ENCODE measurements around the gene OR2AE1.

Gene OR2AE1

DNA sequence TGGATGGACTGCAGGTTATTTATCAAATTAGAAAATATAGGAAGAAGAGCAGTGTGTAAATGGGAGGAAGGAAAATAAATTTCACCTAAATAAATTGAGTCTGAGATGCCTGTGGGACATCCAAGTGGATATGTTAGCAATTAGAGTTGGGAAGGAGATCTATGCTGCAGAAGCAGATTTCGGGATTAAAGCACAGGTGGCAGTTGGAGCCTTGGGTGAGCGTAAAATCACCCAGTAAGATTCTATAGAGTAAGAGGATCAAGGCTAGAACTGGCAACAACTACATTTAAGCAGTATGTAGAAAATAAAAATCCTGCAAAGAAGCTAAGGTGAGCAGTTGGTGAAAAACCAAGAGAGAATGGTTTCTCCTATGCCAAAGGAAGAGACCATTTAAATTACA is 34.1 kb upstream of the OR2AE1 start:
- H3K9me3 Mint-ChIP-seq: no peaks in the 10 kb centered on the region
- H3K36me3 Mint-ChIP-seq (ENCODE audit: low read depth): no peaks in the 10 kb centered on the region
- H3K4me3 Mint-ChIP-seq: no peak overlapping the region
- H3K27me3 Mint-ChIP-seq (ENCODE audit: low read depth): peaks cover 24% of the 10 kb centered on the region
- H3K4me1 Mint-ChIP-seq: no peaks in the 10 kb centered on the region
- TF ChIP-seq, protein P1, sequence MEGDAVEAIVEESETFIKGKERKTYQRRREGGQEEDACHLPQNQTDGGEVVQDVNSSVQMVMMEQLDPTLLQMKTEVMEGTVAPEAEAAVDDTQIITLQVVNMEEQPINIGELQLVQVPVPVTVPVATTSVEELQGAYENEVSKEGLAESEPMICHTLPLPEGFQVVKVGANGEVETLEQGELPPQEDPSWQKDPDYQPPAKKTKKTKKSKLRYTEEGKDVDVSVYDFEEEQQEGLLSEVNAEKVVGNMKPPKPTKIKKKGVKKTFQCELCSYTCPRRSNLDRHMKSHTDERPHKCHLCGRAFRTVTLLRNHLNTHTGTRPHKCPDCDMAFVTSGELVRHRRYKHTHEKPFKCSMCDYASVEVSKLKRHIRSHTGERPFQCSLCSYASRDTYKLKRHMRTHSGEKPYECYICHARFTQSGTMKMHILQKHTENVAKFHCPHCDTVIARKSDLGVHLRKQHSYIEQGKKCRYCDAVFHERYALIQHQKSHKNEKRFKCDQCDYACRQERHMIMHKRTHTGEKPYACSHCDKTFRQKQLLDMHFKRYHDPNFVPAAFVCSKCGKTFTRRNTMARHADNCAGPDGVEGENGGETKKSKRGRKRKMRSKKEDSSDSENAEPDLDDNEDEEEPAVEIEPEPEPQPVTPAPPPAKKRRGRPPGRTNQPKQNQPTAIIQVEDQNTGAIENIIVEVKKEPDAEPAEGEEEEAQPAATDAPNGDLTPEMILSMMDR (IDR thresholded peaks at IDR 0.05; ENCODE audit: unreplicated experiment in 3 of 3): no peak
- no peak overlapping the region for H3K27ac Mint-ChIP-seq

DNA sequence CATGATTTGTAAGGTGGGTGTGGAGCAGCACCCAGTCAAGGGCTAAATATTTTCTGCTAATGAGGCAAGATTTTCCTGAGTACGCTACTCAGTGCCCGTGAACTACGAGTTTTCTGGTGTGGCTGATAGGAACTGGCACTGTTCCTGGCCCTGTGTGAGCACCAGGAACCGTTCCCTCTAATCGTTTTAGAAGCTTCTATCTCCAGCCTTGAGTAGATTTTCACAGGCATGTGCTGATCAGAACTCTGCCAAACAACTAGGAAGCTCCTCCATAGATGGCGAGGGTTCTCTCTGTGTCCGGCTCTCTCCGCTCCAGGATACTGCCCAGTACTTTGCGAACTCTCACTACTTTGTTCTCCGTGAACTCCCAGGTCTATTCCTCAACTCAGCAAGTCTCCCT is 24.7 kb upstream of the OR2AE1 start:
- TF ChIP-seq, protein P1 (IDR thresholded peaks at IDR 0.05; ENCODE audit: unreplicated experiment in 3 of 3): no peak
- H3K4me1 Mint-ChIP-seq: no peaks in the 10 kb centered on the region
- no peak overlapping the region for H3K4me3 Mint-ChIP-seq
- H3K27ac Mint-ChIP-seq: no peak overlapping the region
- H3K27me3 Mint-ChIP-seq (ENCODE audit: low read depth): peaks cover 10% of the 10 kb centered on the region
- H3K9me3 Mint-ChIP-seq: peaks cover 6% of the 10 kb centered on the region
- peaks cover 18% of the 10 kb centered on the region for H3K36me3 Mint-ChIP-seq (ENCODE audit: low read depth)

DNA sequence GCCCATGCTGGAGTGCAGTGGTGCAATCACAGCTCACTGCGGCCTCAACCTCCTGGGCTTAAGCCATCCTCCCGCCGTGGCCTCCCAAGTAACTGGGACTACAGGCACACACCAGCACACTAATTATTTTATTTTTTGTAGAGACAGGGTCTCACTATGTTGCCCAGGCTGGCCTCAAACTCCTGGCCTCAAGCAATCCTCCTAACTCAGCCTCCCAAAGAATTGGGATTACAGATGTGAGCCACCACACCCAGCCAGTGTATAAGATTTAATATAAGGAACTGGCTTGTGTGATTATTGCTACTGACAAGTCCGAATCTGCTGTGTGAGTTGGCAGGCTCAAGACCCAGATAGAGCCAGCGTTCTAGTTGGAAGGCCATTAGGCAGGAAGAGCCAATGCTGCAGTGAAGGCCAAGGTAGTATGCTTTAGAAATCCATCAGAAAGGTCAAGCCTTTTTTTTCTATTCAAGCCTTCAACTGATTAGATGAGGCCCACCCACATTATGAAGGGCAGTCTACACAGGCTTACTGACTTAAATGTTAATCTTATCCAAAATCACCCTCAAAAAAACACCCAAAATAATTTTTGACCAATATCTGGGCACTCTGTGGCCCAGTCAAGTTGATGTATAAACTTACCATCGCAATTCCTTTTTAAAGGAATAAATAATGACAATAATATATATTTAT is 23.1 kb upstream of the OR2AE1 start:
- H3K4me3 Mint-ChIP-seq: no peak overlapping the region
- H3K9me3 Mint-ChIP-seq: peaks cover 6% of the 10 kb centered on the region
- TF ChIP-seq, protein P1 (IDR thresholded peaks at IDR 0.05; ENCODE audit: unreplicated experiment in 3 of 3): no peak
- H3K27me3 Mint-ChIP-seq (ENCODE audit: low read depth): peaks cover 5% of the 10 kb centered on the region
- no peak overlapping the region for H3K27ac Mint-ChIP-seq
- H3K4me1 Mint-ChIP-seq: no peaks in the 10 kb centered on the region
- peaks cover 18% of the 10 kb centered on the region for H3K36me3 Mint-ChIP-seq (ENCODE audit: low read depth)

DNA sequence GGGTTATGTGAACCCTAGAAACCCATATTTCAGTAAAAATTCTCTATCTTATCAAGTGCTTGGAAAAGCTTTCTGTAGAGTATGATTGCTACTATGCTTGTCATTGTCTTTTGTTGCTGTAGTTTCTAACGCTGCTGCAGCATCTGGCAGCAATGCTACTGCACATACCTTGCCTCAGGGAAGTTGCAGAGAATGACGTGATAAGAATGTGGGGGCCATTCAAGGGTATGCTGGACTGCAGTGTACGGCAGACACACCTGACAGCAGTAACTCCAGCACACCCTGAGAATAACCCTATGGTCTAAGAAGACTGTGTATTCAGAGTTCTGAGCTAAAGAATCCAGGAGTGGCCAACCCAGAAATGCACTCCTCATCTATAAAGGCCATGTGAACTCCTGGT is 22.0 kb upstream of the OR2AE1 start:
- Mint-ChIP-seq H3K27me3 (ENCODE audit: low read depth) (peaks cover 3% of the 10 kb centered on the region), H3K9me3 (peaks cover 6% of the 10 kb centered on the region), H3K27ac (no peak overlapping the region), H3K36me3 (ENCODE audit: low read depth) (peaks cover 18% of the 10 kb centered on the region), H3K4me3 (no peak overlapping the region), H3K4me1 (no peaks in the 10 kb centered on the region)
- TF ChIP-seq, protein P1 (IDR thresholded peaks at IDR 0.05; ENCODE audit: unreplicated experiment in 3 of 3): no peak

DNA sequence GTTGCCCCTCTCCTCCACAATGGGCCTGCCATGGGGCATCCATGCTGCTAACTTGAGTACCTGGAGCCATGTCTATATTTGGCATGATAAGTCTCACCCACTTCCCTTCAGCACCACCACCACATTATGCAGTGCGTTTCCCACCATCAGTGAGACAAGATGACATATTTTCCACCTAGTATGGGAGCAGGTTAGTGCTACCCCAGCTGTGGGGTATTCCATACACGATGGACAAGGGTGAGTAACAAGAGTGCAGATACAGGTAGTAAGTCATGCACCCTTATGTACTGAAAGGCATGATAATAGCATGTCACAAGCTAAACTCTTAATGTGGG is 21.2 kb upstream of the OR2AE1 start:
- Mint-ChIP-seq H3K9me3 (peaks cover 6% of the 10 kb centered on the region), H3K36me3 (ENCODE audit: low read depth) (peaks cover 18% of the 10 kb centered on the region), H3K4me3 (no peak overlapping the region), H3K27me3 (ENCODE audit: low read depth) (peaks cover 3% of the 10 kb centered on the region), H3K4me1 (no peaks in the 10 kb centered on the region), H3K27ac (no peak overlapping the region)
- TF ChIP-seq, protein P1 (IDR thresholded peaks at IDR 0.05; ENCODE audit: unreplicated experiment in 3 of 3): no peak

DNA sequence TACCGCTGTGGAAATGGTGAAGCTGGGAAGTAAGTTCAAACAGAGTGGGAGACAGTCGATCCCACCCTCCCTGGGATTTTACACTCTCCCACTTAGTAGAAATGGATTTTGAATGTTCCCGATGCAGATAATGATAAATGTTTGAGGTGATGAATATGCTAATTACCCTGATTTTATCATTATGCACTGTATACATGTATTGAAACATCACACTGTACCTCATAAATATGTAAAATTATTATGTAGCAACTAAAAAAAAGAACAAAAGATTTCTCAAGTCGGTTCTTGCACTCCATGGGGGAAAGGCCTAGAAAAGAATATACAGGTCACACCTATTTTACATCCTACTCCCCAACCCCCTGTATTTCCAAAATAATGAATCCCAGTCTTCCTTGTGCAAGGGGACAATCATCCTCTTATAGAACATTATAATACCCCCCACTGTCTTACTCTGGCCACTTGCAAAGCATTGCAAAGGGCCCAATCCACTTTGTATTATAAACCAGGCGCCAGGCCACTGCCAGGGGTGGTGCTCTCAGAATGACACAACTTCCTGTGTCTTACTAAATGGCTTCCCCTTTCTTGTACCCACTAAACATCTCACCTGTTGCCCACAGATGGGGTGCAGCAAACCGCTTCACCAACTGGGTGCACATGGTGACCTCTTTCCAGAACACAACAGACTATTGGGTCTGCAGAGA is 20.6 kb upstream of the OR2AE1 start:
- TF ChIP-seq, protein P1 (IDR thresholded peaks at IDR 0.05; ENCODE audit: unreplicated experiment in 3 of 3): no peak
- Mint-ChIP-seq H3K27me3 (ENCODE audit: low read depth) (peaks cover 3% of the 10 kb centered on the region), H3K27ac (no peak overlapping the region), H3K4me3 (no peak overlapping the region), H3K36me3 (ENCODE audit: low read depth) (peaks cover 15% of the 10 kb centered on the region), H3K9me3 (peaks cover 3% of the 10 kb centered on the region), H3K4me1 (no peaks in the 10 kb centered on the region)
